IMR-90 (cell line): ENCODE results near the gene EHF. TPM values are rescaled to one million over a fixed set of nuclear protein-coding genes. Genes with fewer than 3 reads are reported as not detected.

Experiments
- ATAC-seq: fragments of 200-7000 bp; cut with Tn5 transposase; 2 replicates; pipeline ENCODE4 v1.9.1; 2020; ENCODE audit warnings: low read depth, mild to moderate bottlenecking, moderate library complexity
- BruUV-seq: library from RNA; stranded (reverse); fragments of 400-500 nt; replicated peaks from 2 replicates; lab custom pipeline; 2021; lab: Mats Ljungman, UMichigan
- CTCF ChIA-PET: fragments of 300-600 bp; formaldehyde crosslinking; extraction: SDS; loops from one replicate; lab custom pipeline; 2021; ENCODE audit warnings: antibody characterized with exemption; lab: Yijun Ruan, JAX
- POLR2A ChIA-PET: fragments of 300-600 bp; sonication (Branson Sonifier 250); formaldehyde crosslinking; loops from one replicate; lab custom pipeline; 2022; ENCODE audit warnings: antibody characterized with exemption; ENCODE audit not compliant: unreplicated experiment; lab: Charles Lee
- DNase-seq: peaks from one replicate; pipeline ENCODE4 v3.0.0; 2013
- H2AFZ ChIP-seq: replicated peaks from 2 replicates; pipeline ENCODE3; 2013; ENCODE audit warnings: low read length, mild to moderate bottlenecking; ENCODE audit not compliant: poor library complexity
- H2AK5ac ChIP-seq: 2 replicates; pipeline ENCODE4 v1.6.1; 2013; ENCODE audit warnings: low read depth, low read length, inconsistent platforms
- H2AK9ac ChIP-seq: replicated peaks from 2 replicates; pipeline ENCODE3; 2013; ENCODE audit warnings: mild to moderate bottlenecking, low read depth, low read length, moderate library complexity; ENCODE audit not compliant: poor library complexity
- H2BK120ac ChIP-seq: 2 replicates; pipeline ENCODE4 v1.6.1; 2013; ENCODE audit warnings: low read depth, low read length, inconsistent platforms
- H2BK15ac ChIP-seq: 3 replicates; pipeline ENCODE4 v1.6.1; 2013; ENCODE audit warnings: low read depth, low read length, inconsistent platforms
- H2BK20ac ChIP-seq: 2 replicates; pipeline ENCODE4 v1.6.1; 2013; ENCODE audit warnings: low read depth, mild to moderate bottlenecking, inconsistent platforms, low read length, moderate library complexity
- H2BK5ac ChIP-seq: 2 replicates; pipeline ENCODE4 v1.6.1; 2013; ENCODE audit warnings: mild to moderate bottlenecking, low read depth, low read length, inconsistent platforms; ENCODE audit not compliant: poor library complexity, severe bottlenecking
- H3K14ac ChIP-seq: replicated peaks from 2 replicates; pipeline ENCODE4 v1.6.1; 2013; ENCODE audit warnings: low read depth, low read length, inconsistent platforms
- H3K18ac ChIP-seq: 2 replicates; pipeline ENCODE4 v1.6.1; 2013; ENCODE audit warnings: low read depth, low read length, control low read depth
- H3K23ac ChIP-seq: 2 replicates; pipeline ENCODE4 v1.6.1; 2013; ENCODE audit warnings: low read depth, low read length, inconsistent platforms
- H3K27ac ChIP-seq: 2 replicates; pipeline ENCODE4 v1.5.1; 2013; ENCODE audit warnings: mild to moderate bottlenecking, control low read depth, low read length; ENCODE audit not compliant: insufficient read depth
- H3K27me3 ChIP-seq: 2 replicates; pipeline ENCODE4 v1.6.1; 2013; ENCODE audit warnings: low read length; ENCODE audit not compliant: control insufficient read depth, insufficient read depth
- H3K36me3 ChIP-seq: 2 replicates; pipeline ENCODE4 v1.6.1; 2013; ENCODE audit warnings: low read length, mixed read lengths; ENCODE audit not compliant: control insufficient read depth, insufficient read depth
- H3K4ac ChIP-seq: 2 replicates; pipeline ENCODE4 v1.6.1; 2013; ENCODE audit warnings: low read depth, low read length, inconsistent platforms
- H3K4me1 ChIP-seq: 2 replicates; pipeline ENCODE4 v1.6.1; 2013; ENCODE audit warnings: low read length, mixed read lengths; ENCODE audit not compliant: control insufficient read depth, insufficient read depth
- H3K4me2 ChIP-seq: 2 replicates; pipeline ENCODE4 v1.6.1; 2013; ENCODE audit warnings: low read depth, mild to moderate bottlenecking, control low read depth, low read length, moderate library complexity
- H3K4me3 ChIP-seq: 2 replicates; pipeline ENCODE4 v1.5.1; 2013; ENCODE audit warnings: low read depth, mild to moderate bottlenecking, control low read depth, low read length, moderate library complexity; ENCODE audit not compliant: insufficient read depth
- H3K56ac ChIP-seq: 2 replicates; pipeline ENCODE4 v1.6.1; 2013; ENCODE audit warnings: low read length, inconsistent platforms; ENCODE audit not compliant: insufficient read depth; ENCODE audit errors: extremely low read depth
- H3K79me1 ChIP-seq, 2 experiments: 2 replicates each; pipeline ENCODE4 v1.6.1; 2013; ENCODE audit warnings: low read length in 2 of 2, inconsistent platforms in 1 of 2, low read depth in 1 of 2
- H3K9ac ChIP-seq: 2 replicates; pipeline ENCODE4 v1.6.1; 2013; ENCODE audit warnings: low read depth, low read length, control low read depth
- H3K9me1 ChIP-seq: 2 replicates; pipeline ENCODE4 v1.6.1; 2013; ENCODE audit warnings: low read length, inconsistent platforms; ENCODE audit not compliant: insufficient read depth
- H3K9me3 ChIP-seq: 2 replicates; pipeline ENCODE4 v1.6.1; 2013; ENCODE audit warnings: low read length; ENCODE audit not compliant: control insufficient read depth, insufficient read depth
- H4K20me1 ChIP-seq: 2 replicates; pipeline ENCODE4 v1.6.1; 2013; ENCODE audit warnings: low read length, inconsistent platforms; ENCODE audit not compliant: insufficient read depth
- H4K5ac ChIP-seq: 2 replicates; pipeline ENCODE4 v1.6.1; 2013; ENCODE audit warnings: mild to moderate bottlenecking, low read depth, low read length, control low read depth
- H4K8ac ChIP-seq, 2 experiments: 2 replicates each; pipeline ENCODE4 v1.6.1; 2013; ENCODE audit warnings: low read depth in 2 of 2, low read length in 2 of 2, control low read depth in 1 of 2, inconsistent platforms in 1 of 2
- H4K91ac ChIP-seq: 2 replicates; pipeline ENCODE4 v1.6.1; 2013; ENCODE audit warnings: low read depth, low read length, inconsistent platforms; ENCODE audit not compliant: insufficient read depth
- BHLHE40 ChIP-seq: fragments of 150-350 bp; IDR thresholded peaks from 2 replicates; pipeline ENCODE4 v1.6.1; 2016; ENCODE audit warnings: mild to moderate bottlenecking, low read depth, low read length
- CEBPB ChIP-seq: IDR thresholded peaks from 2 replicates; pipeline ENCODE4 v1.6.1; 2012; ENCODE audit warnings: low read depth, low read length, improper control_type of control experiment
- MAFK ChIP-seq: IDR thresholded peaks from 2 replicates; pipeline ENCODE4 v1.6.1; 2012; ENCODE audit warnings: low read depth, low read length, improper control_type of control experiment
- MXI1 ChIP-seq: IDR thresholded peaks from 2 replicates; pipeline ENCODE4 v1.6.1; 2012; ENCODE audit warnings: low read depth, mild to moderate bottlenecking, low read length, moderate library complexity, borderline replicate concordance
- NFE2L2 ChIP-seq: fragments of 150-350 bp; IDR thresholded peaks from 2 replicates; pipeline ENCODE4 v1.6.1; 2016; ENCODE audit warnings: low read depth, mild to moderate bottlenecking, low read length
- RCOR1 ChIP-seq: IDR thresholded peaks from 2 replicates; pipeline ENCODE4 v1.6.1; 2012; ENCODE audit warnings: mild to moderate bottlenecking, low read length, improper control_type of control experiment; ENCODE audit not compliant: insufficient replicate concordance
- RFX5 ChIP-seq: IDR thresholded peaks from 2 replicates; pipeline ENCODE4 v1.8.0; 2012; ENCODE audit warnings: low read depth, mild to moderate bottlenecking, low read length, moderate library complexity
- SMC3 ChIP-seq: fragments of 150-350 bp; IDR thresholded peaks from 2 replicates; pipeline ENCODE4 v1.6.1; 2016; ENCODE audit warnings: low read depth, mild to moderate bottlenecking, antibody characterized with exemption, low read length, moderate library complexity
- WGBS, 2 experiments: methylation state at CpG; one replicate each; pipeline versions ENCODE4 v1.1.5 to v1.1.7; 2013; ENCODE audit warnings: missing lambda C conversion rate in 2 of 2; ENCODE audit not compliant: insufficient read length in 1 of 2; ENCODE audit errors: extremely low coverage in 2 of 2; 5-methylcytosine and 5-hydroxymethylcytosine counted together
- dilution Hi-C: fragments of 300-500 bp; cut with HindIII; formaldehyde crosslinking; loops from one replicate; pipeline ENCODE4 v1.14.3; 2018; ENCODE audit warnings: low sequenced_read_pairs; ENCODE audit not compliant: unreplicated experiment
- in situ Hi-C: fragments of 300-500 bp; cut with MboI; formaldehyde crosslinking; loops from 3 replicates; pipeline ENCODE4 v1.14.3; 2019; ENCODE audit warnings: low sequenced_read_pairs, inconsistent platforms, mixed read lengths
- intact Hi-C: fragments of 100-400 bp; cut with micrococcal nuclease; formaldehyde crosslinking; loops from 2 replicates; pipeline ENCODE4 v1.10.0; 2022
- polyA plus RNA-seq, 3 experiments: library from polyadenylated mRNA; depleted of rRNA; stranded (reverse); fragments of >200 nt; gene quantifications; 2 replicates each; pipeline ENCODE4 v1.2.3, GENCODE V29; 2012; ENCODE audit warnings: low replicate concordance in 1 of 3
- total RNA-seq: library from RNA; depleted of rRNA; stranded (reverse); fragments of >200 nt; gene quantifications from 2 replicates; pipeline ENCODE4 v1.2.3, GENCODE V29; 2012
- TF ChIP-seq, protein P1 (sequence below): conservative IDR thresholded peaks from 2 replicates; pipeline ENCODE4 v1.5.1; 2012; ENCODE audit warnings: mild to moderate bottlenecking, low read depth, low read length, improper control_type of control experiment
- TF ChIP-seq, protein P2 (sequence below): fragments of 150-350 bp; IDR thresholded peaks from 2 replicates; pipeline ENCODE4 v1.6.1; 2016; ENCODE audit warnings: low read depth, mild to moderate bottlenecking, low read length, moderate library complexity, borderline replicate concordance

EHF gene
- total and polyA plus RNA-seq, 2 of the 4 experiments (the other 2 are of a cell fraction) = under 0.01 TPM; not detected in 1

DNA sequence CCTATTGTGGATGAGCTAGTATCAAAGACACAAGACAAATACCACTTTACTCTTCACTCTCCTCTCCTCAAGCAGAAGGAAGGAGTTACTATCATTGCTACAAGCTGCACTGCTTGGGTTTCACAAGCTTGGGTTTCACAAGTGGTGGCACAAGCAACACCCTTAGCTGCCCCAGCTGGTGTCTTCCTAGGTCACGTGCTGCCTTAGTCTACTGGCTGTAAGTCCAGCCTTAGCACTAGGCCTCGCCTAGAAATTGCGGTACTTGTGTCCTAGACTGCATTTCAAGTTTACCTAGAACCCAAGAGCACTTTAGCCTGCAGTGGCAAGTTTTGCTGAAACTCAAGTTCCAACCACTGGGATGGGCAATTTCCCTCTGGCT is 86.6 kb downstream of the EHF start:
- Histone ChIP-seq H3K14ac (no peak overlapping the region), H2BK15ac (no peak overlapping the region), H2AK9ac (no peak overlapping the region), H3K36me3 (no peaks in the 10 kb centered on the region), H3K4ac (no peak overlapping the region), H3K56ac (no peak overlapping the region), H2AK5ac (no peak overlapping the region), H3K23ac (no peak overlapping the region), H4K8ac (no peak overlapping the region), H2AFZ (no peak overlapping the region), H4K5ac (no peak overlapping the region), H3K27ac (no peak overlapping the region), H3K9me1 (no peaks in the 10 kb centered on the region; the same call in 1 of the 2 replicates), H3K4me3 (no peak overlapping the region), H2BK20ac (no peak overlapping the region), H3K4me2 (no peak overlapping the region), H4K20me1 (no peaks in the 10 kb centered on the region), H3K18ac (no peak overlapping the region), H3K4me1 (no peaks in the 10 kb centered on the region), H4K91ac (no peak overlapping the region), H2BK120ac (no peak overlapping the region), H3K9me3 (peaks cover 8% of the 10 kb centered on the region), H3K9ac (no peak overlapping the region), H3K79me1 (no peaks in the 10 kb centered on the region), H3K27me3 (no peaks in the 10 kb centered on the region; the same call in 1 of the 2 replicates), H2BK5ac (no peak overlapping the region)
- ATAC-seq = no peak
- ChIA-PET CTCF (no interaction called here), POLR2A (no interaction called here)
- WGBS, 2 experiments = 80% methylated on average over 1 of the region's 3 CpGs; no CpG with 5 or more reads in 1 of the 2 experiments
- dilution Hi-C loops (no loop called here), intact Hi-C loops (no loop called here), in situ Hi-C loops (no loop called here)
- DNase-seq = no peak
- no TSS peak for BruUV-seq
- no peak for TF ChIP-seq MAFK
- TF ChIP-seq, protein P1, sequence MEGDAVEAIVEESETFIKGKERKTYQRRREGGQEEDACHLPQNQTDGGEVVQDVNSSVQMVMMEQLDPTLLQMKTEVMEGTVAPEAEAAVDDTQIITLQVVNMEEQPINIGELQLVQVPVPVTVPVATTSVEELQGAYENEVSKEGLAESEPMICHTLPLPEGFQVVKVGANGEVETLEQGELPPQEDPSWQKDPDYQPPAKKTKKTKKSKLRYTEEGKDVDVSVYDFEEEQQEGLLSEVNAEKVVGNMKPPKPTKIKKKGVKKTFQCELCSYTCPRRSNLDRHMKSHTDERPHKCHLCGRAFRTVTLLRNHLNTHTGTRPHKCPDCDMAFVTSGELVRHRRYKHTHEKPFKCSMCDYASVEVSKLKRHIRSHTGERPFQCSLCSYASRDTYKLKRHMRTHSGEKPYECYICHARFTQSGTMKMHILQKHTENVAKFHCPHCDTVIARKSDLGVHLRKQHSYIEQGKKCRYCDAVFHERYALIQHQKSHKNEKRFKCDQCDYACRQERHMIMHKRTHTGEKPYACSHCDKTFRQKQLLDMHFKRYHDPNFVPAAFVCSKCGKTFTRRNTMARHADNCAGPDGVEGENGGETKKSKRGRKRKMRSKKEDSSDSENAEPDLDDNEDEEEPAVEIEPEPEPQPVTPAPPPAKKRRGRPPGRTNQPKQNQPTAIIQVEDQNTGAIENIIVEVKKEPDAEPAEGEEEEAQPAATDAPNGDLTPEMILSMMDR = no peak
- TF ChIP-seq CEBPB = no peak
- TF ChIP-seq SMC3 = no peak
- no peak for TF ChIP-seq NFE2L2
- TF ChIP-seq, protein P2, sequence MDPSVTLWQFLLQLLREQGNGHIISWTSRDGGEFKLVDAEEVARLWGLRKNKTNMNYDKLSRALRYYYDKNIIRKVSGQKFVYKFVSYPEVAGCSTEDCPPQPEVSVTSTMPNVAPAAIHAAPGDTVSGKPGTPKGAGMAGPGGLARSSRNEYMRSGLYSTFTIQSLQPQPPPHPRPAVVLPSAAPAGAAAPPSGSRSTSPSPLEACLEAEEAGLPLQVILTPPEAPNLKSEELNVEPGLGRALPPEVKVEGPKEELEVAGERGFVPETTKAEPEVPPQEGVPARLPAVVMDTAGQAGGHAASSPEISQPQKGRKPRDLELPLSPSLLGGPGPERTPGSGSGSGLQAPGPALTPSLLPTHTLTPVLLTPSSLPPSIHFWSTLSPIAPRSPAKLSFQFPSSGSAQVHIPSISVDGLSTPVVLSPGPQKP = no peak
- TF ChIP-seq MXI1 = no peak
- TF ChIP-seq RCOR1 = no peak
- TF ChIP-seq RFX5 = no peak
- no peak for TF ChIP-seq BHLHE40
